GM23338 (cell line): ENCODE measurements around the gene APOBEC2. TPM values are rescaled to one million over a fixed set of nuclear protein-coding genes. Genes with fewer than 3 reads are reported as not detected.

ENCODE experiments used
- ATAC-seq: fragments of 200-7000 bp; cut with Tn5 transposase; 3 replicates; pipeline ENCODE4 v1.9.1; 2020
- DNase-seq: peaks from one replicate; pipeline ENCODE4 v3.0.0-alpha.2; 2015; ENCODE audit warnings: low spot score
- H2AFZ ChIP-seq: fragments of 200-600 bp; sonication (generic); 2 replicates; pipeline ENCODE4 v1.8.0; 2016; ENCODE audit warnings: antibody characterized with exemption, mild to moderate bottlenecking, moderate library complexity
- H3F3A ChIP-seq: fragments of 200-600 bp; sonication (generic); replicated peaks from 2 replicates; pipeline ENCODE4 v1.8.0; 2017; ENCODE audit warnings: antibody characterized with exemption, mixed run types, low read depth
- H3K27ac ChIP-seq: fragments of 200-600 bp; sonication (generic); 2 replicates; pipeline ENCODE4 v1.6.1; 2016; ENCODE audit warnings: low read depth
- H3K27me3 ChIP-seq: fragments of 200-600 bp; sonication (generic); 2 replicates; pipeline ENCODE4 v1.8.0; 2016; ENCODE audit warnings: mild to moderate bottlenecking, mixed run types, moderate library complexity; ENCODE audit not compliant: insufficient read depth
- H3K36me3 ChIP-seq: fragments of 200-600 bp; sonication (generic); 2 replicates; pipeline ENCODE4 v1.8.0; 2016; ENCODE audit warnings: mild to moderate bottlenecking; ENCODE audit not compliant: insufficient read depth
- H3K4me1 ChIP-seq: fragments of 200-600 bp; sonication (generic); 2 replicates; pipeline ENCODE4 v1.8.0; 2016; ENCODE audit warnings: mild to moderate bottlenecking, moderate library complexity; ENCODE audit not compliant: insufficient read depth
- H3K4me2 ChIP-seq: fragments of 200-600 bp; sonication (generic); 2 replicates; pipeline ENCODE4 v1.7.1; 2017; ENCODE audit warnings: mixed run types
- H3K4me3 ChIP-seq: fragments of 200-600 bp; sonication (generic); 2 replicates; pipeline ENCODE4 v1.6.1; 2016; ENCODE audit warnings: mixed run types
- H3K79me2 ChIP-seq: fragments of 200-600 bp; sonication (generic); replicated peaks from 2 replicates; pipeline ENCODE4 v1.8.0; 2017; ENCODE audit warnings: mild to moderate bottlenecking; ENCODE audit not compliant: insufficient read depth
- H3K9me2 ChIP-seq: fragments of 200-600 bp; sonication (generic); 2 replicates; pipeline ENCODE4 v1.8.0; 2017; ENCODE audit not compliant: insufficient read depth
- H4K20me1 ChIP-seq: fragments of 200-600 bp; sonication (generic); replicated peaks from 2 replicates; pipeline ENCODE4 v1.8.0; 2017; ENCODE audit warnings: mild to moderate bottlenecking; ENCODE audit not compliant: insufficient read depth
- H3K27ac Mint-ChIP-seq: 2 replicates; pipeline ENCODE4 v1.8.0; 2020; ENCODE audit warnings: inconsistent platforms, mild to moderate bottlenecking, moderate library complexity, mixed read lengths
- H3K27me3 Mint-ChIP-seq: 3 replicates; pipeline ENCODE4 v1.8.0; 2022; ENCODE audit warnings: low read depth, mild to moderate bottlenecking, moderate library complexity, mixed read lengths, inconsistent platforms; ENCODE audit not compliant: insufficient read depth, poor library complexity
- H3K36me3 Mint-ChIP-seq: 3 replicates; pipeline ENCODE4 v1.8.0; 2021; ENCODE audit warnings: low read depth, mild to moderate bottlenecking, inconsistent platforms, moderate library complexity, mixed read lengths
- H3K4me1 Mint-ChIP-seq: 3 replicates; pipeline ENCODE4 v1.8.0; 2020; ENCODE audit warnings: mild to moderate bottlenecking, inconsistent platforms, mixed read lengths
- H3K4me3 Mint-ChIP-seq: 3 replicates; pipeline ENCODE4 v1.8.0; 2021; ENCODE audit warnings: moderate library complexity, mild to moderate bottlenecking, inconsistent platforms, mixed read lengths
- H3K9me3 Mint-ChIP-seq: 3 replicates; pipeline ENCODE4 v1.8.0; 2020; ENCODE audit warnings: moderate library complexity, mild to moderate bottlenecking, inconsistent platforms, mixed read lengths
- EZH2 ChIP-seq: fragments of 200-600 bp; sonication (generic); IDR thresholded peaks from one replicate; pipeline ENCODE4 v1.8.0; 2017; ENCODE audit warnings: antibody characterized with exemption, mild to moderate bottlenecking, low read depth; ENCODE audit not compliant: unreplicated experiment
- JUNB ChIP-seq: IDR thresholded peaks from one replicate; pipeline ENCODE4 v1.6.1; 2016; ENCODE audit warnings: antibody characterized with exemption; ENCODE audit not compliant: unreplicated experiment
- polyA plus RNA-seq: library from polyadenylated mRNA; unstranded; fragments of >200 nt; fragmentation: Nextera tagmentation; extraction: Ambion mirVana; gene quantifications from 2 replicates; pipeline ENCODE4 v1.2.1, GENCODE V29; 2016
- total RNA-seq: library from RNA; depleted of rRNA; stranded (reverse); fragments of >200 nt; shearing (Covaris generic); gene quantifications from 2 replicates; pipeline ENCODE4 v1.2.3, GENCODE V29; 2014
- TF ChIP-seq, protein P1 (sequence below): IDR thresholded peaks from one replicate; pipeline ENCODE4 v1.6.1; 2018; ENCODE audit warnings: antibody characterized with exemption; ENCODE audit not compliant: unreplicated experiment
- TF ChIP-seq, protein P2 (sequence below): fragments of 250-450 bp; sonication (Bioruptor Pico); IDR thresholded peaks from 2 replicates; pipeline ENCODE4 v1.5.0; 2020; ENCODE audit warnings: mild to moderate bottlenecking, moderate library complexity

The APOBEC2 gene
- total and polyA plus RNA-seq, 2 experiments from 2014 or later, result 2.4 TPM; not detected in 1

DNA sequence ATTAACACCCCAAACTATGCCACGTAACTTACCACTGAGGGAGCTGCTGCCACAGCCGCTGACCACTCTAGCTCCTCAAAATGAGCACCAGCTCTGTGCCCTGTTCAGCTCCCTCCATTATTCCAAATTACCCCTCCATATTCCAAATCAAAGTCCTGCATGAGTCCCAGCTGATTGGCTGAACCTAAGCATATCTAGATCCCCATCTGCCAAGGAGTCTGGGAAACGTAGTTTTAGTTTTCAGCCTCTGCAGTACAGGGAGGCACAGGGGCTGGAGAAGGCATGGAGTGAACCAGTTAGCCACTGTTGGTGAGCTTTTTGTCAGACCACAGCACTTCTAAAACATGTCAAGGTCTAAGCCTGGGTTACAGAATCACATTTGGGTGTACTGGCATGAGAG lies 29.9 kb upstream of the APOBEC2 start:
- Histone ChIP-seq H3K27ac (no peak overlapping the region), H3K4me2 (no peak overlapping the region), H3K27me3 (no peaks in the 10 kb centered on the region), H4K20me1 (no peaks in the 10 kb centered on the region), H3K36me3 (no peaks in the 10 kb centered on the region), H3K79me2 (no peaks in the 10 kb centered on the region), H3K9me2 (no peaks in the 10 kb centered on the region), H2AFZ (no peak overlapping the region), H3K4me3 (no peak overlapping the region), H3F3A (no peaks in the 10 kb centered on the region), H3K4me1 (peaks cover 9% of the 10 kb centered on the region)
- Mint-ChIP-seq H3K27ac (no peak overlapping the region), H3K36me3 (no peaks in the 10 kb centered on the region), H3K27me3 (peaks cover 6% of the 10 kb centered on the region), H3K4me1 (peaks cover 7% of the 10 kb centered on the region; the same call in 2 of the 3 replicates), H3K9me3 (no peaks in the 10 kb centered on the region), H3K4me3 (no peak overlapping the region)
- ATAC-seq (no peak), DNase-seq (no peak)
- TF ChIP-seq, protein P1, sequence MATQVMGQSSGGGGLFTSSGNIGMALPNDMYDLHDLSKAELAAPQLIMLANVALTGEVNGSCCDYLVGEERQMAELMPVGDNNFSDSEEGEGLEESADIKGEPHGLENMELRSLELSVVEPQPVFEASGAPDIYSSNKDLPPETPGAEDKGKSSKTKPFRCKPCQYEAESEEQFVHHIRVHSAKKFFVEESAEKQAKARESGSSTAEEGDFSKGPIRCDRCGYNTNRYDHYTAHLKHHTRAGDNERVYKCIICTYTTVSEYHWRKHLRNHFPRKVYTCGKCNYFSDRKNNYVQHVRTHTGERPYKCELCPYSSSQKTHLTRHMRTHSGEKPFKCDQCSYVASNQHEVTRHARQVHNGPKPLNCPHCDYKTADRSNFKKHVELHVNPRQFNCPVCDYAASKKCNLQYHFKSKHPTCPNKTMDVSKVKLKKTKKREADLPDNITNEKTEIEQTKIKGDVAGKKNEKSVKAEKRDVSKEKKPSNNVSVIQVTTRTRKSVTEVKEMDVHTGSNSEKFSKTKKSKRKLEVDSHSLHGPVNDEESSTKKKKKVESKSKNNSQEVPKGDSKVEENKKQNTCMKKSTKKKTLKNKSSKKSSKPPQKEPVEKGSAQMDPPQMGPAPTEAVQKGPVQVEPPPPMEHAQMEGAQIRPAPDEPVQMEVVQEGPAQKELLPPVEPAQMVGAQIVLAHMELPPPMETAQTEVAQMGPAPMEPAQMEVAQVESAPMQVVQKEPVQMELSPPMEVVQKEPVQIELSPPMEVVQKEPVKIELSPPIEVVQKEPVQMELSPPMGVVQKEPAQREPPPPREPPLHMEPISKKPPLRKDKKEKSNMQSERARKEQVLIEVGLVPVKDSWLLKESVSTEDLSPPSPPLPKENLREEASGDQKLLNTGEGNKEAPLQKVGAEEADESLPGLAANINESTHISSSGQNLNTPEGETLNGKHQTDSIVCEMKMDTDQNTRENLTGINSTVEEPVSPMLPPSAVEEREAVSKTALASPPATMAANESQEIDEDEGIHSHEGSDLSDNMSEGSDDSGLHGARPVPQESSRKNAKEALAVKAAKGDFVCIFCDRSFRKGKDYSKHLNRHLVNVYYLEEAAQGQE, result no peak
- no peak for TF ChIP-seq JUNB
- TF ChIP-seq, protein P2, sequence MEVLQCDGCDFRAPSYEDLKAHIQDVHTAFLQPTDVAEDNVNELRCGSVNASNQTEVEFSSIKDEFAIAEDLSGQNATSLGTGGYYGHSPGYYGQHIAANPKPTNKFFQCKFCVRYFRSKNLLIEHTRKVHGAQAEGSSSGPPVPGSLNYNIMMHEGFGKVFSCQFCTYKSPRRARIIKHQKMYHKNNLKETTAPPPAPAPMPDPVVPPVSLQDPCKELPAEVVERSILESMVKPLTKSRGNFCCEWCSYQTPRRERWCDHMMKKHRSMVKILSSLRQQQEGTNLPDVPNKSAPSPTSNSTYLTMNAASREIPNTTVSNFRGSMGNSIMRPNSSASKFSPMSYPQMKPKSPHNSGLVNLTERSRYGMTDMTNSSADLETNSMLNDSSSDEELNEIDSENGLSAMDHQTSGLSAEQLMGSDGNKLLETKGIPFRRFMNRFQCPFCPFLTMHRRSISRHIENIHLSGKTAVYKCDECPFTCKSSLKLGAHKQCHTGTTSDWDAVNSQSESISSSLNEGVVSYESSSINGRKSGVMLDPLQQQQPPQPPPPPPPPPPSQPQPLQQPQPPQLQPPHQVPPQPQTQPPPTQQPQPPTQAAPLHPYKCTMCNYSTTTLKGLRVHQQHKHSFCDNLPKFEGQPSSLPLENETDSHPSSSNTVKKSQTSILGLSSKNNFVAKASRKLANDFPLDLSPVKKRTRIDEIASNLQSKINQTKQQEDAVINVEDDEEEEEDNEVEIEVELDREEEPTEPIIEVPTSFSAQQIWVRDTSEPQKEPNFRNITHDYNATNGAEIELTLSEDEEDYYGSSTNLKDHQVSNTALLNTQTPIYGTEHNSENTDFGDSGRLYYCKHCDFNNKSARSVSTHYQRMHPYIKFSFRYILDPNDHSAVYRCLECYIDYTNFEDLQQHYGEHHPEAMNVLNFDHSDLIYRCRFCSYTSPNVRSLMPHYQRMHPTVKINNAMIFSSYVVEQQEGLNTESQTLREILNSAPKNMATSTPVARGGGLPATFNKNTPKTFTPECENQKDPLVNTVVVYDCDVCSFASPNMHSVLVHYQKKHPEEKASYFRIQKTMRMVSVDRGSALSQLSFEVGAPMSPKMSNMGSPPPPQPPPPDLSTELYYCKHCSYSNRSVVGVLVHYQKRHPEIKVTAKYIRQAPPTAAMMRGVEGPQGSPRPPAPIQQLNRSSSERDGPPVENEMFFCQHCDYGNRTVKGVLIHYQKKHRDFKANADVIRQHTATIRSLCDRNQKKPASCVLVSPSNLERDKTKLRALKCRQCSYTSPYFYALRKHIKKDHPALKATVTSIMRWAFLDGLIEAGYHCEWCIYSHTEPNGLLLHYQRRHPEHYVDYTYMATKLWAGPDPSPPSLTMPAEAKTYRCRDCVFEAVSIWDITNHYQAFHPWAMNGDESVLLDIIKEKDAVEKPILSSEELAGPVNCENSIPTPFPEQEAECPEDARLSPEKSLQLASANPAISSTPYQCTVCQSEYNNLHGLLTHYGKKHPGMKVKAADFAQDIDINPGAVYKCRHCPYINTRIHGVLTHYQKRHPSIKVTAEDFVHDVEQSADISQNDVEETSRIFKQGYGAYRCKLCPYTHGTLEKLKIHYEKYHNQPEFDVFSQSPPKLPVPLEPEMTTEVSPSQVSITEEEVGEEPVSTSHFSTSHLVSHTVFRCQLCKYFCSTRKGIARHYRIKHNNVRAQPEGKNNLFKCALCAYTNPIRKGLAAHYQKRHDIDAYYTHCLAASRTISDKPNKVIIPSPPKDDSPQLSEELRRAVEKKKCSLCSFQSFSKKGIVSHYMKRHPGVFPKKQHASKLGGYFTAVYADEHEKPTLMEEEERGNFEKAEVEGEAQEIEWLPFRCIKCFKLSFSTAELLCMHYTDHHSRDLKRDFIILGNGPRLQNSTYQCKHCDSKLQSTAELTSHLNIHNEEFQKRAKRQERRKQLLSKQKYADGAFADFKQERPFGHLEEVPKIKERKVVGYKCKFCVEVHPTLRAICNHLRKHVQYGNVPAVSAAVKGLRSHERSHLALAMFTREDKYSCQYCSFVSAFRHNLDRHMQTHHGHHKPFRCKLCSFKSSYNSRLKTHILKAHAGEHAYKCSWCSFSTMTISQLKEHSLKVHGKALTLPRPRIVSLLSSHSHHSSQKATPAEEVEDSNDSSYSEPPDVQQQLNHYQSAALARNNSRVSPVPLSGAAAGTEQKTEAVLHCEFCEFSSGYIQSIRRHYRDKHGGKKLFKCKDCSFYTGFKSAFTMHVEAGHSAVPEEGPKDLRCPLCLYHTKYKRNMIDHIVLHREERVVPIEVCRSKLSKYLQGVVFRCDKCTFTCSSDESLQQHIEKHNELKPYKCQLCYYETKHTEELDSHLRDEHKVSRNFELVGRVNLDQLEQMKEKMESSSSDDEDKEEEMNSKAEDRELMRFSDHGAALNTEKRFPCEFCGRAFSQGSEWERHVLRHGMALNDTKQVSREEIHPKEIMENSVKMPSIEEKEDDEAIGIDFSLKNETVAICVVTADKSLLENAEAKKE (CRISPR knock-in tag), result no peak
- TF ChIP-seq EZH2, result no peak
